MM.1S (cell line): ENCODE results near the gene KCNJ1.

Source experiments
- DNase-seq: peaks from one replicate; pipeline ENCODE4 v3.0.0-alpha.2; 2015
- H2AFZ ChIP-seq: fragments of 300-600 bp; sonication (generic); 2 replicates; pipeline ENCODE4 v1.6.0; 2016; ENCODE audit warnings: antibody characterized with exemption, low read length
- H3F3A ChIP-seq: fragments of 300-600 bp; sonication (generic); 2 replicates; pipeline ENCODE4 v1.6.1; 2016; ENCODE audit warnings: mild to moderate bottlenecking, antibody characterized with exemption, low read length, moderate library complexity, mixed read lengths; ENCODE audit not compliant: insufficient read depth
- H3K27ac ChIP-seq: fragments of 300-600 bp; sonication (generic); 2 replicates; pipeline ENCODE4 v1.5.1; 2016; ENCODE audit warnings: mild to moderate bottlenecking, low read length
- H3K27me3 ChIP-seq: fragments of 300-600 bp; sonication (generic); replicated peaks from 2 replicates; pipeline ENCODE4 v1.6.0; 2016; ENCODE audit warnings: low read length; ENCODE audit not compliant: insufficient read depth
- H3K36me3 ChIP-seq: fragments of 300-600 bp; sonication (generic); replicated peaks from 2 replicates; pipeline ENCODE4 v1.6.1; 2016; ENCODE audit warnings: mild to moderate bottlenecking, low read length, mixed read lengths; ENCODE audit not compliant: insufficient read depth
- H3K4me1 ChIP-seq: fragments of 300-600 bp; sonication (generic); 2 replicates; pipeline ENCODE4 v1.6.1; 2016; ENCODE audit warnings: low read length, mixed read lengths
- H3K4me2 ChIP-seq: fragments of 300-600 bp; sonication (generic); 2 replicates; pipeline ENCODE4 v1.6.0; 2016; ENCODE audit warnings: low read depth, low read length
- H3K4me3 ChIP-seq: fragments of 300-600 bp; sonication (generic); 2 replicates; pipeline ENCODE4 v1.5.1; 2016; ENCODE audit warnings: low read length, mixed read lengths
- H3K79me2 ChIP-seq: fragments of 300-600 bp; sonication (generic); 2 replicates; pipeline ENCODE4 v1.6.1; 2016; ENCODE audit warnings: mixed run types, low read length, mixed read lengths
- H3K9ac ChIP-seq: fragments of 300-600 bp; sonication (generic); 2 replicates; pipeline ENCODE4 v1.6.1; 2016; ENCODE audit warnings: low read length, mixed read lengths
- H3K9me2 ChIP-seq: fragments of 300-600 bp; sonication (generic); replicated peaks from 2 replicates; pipeline ENCODE4 v1.6.1; 2016; ENCODE audit warnings: mild to moderate bottlenecking, low read length, mixed read lengths; ENCODE audit not compliant: insufficient read depth
- H3K9me3 ChIP-seq: fragments of 300-600 bp; sonication (generic); replicated peaks from 2 replicates; pipeline ENCODE4 v1.6.1; 2016; ENCODE audit warnings: mild to moderate bottlenecking, low read length, mixed read lengths; ENCODE audit not compliant: insufficient read depth
- H4K20me1 ChIP-seq: fragments of 300-600 bp; sonication (generic); 2 replicates; pipeline ENCODE4 v1.6.1; 2016; ENCODE audit warnings: mild to moderate bottlenecking, low read length, moderate library complexity, mixed read lengths; ENCODE audit not compliant: insufficient read depth
- EZH2 ChIP-seq: fragments of 300-600 bp; sonication (generic); optimal IDR thresholded peaks from 2 replicates; pipeline ENCODE3; 2017; ENCODE audit warnings: low read depth, mild to moderate bottlenecking, antibody characterized with exemption, low read length, mixed read lengths
- EZH2phosphoT487 ChIP-seq: fragments of 300-600 bp; sonication (generic); IDR thresholded peaks from 2 replicates; pipeline ENCODE4 v1.6.1; 2018; ENCODE audit warnings: antibody characterized with exemption, low read length
- TF ChIP-seq, protein P1 (sequence below): fragments of 300-600 bp; sonication (generic); IDR thresholded peaks from 2 replicates; pipeline ENCODE4 v1.5.1; 2016; ENCODE audit warnings: antibody characterized with exemption, low read length, mixed read lengths

The KCNJ1 gene

DNA sequence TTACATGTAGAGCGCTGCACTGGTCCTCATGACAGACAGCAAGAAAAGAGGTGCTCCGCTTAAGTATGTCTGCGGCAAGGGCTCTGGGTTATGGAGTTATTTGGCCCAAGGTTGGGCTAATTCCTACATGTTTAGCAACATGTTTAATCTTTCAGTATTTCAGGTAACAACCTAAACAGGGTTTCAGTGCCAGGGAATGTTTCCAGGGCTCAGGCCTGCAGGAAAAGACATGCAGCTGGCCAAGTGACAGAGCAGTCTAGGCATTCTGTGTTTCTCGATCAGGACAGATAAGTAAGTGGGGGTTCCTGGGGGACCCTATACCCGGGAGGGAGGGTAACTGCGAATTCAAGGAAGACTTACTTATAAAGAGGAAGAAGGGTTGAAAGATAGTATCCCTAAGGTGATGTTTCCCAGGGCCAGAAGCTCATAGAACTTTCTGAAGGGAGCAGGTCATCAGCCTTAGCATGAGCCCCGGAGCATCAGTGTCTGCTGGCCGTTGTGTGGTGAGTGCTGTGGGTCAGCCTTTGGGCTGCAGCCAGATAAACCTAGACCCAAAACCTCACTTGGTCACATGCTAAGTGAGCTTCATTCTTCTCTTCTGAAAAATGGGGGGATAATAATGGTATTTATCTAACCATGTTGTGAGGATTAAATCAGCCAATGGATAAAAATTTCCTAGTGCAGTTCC lies 42.5 kb upstream of the KCNJ1 start:
- no peak overlapping the region for H3K4me2 ChIP-seq
- H3K9me2 ChIP-seq: no peaks in the 10 kb centered on the region
- no peak for DNase-seq
- H3K4me3 ChIP-seq: no peak overlapping the region
- H3K9ac ChIP-seq: no peak overlapping the region
- H3K27me3 ChIP-seq: no peaks in the 10 kb centered on the region
- H3K36me3 ChIP-seq: no peaks in the 10 kb centered on the region
- no peaks in the 10 kb centered on the region for H3K79me2 ChIP-seq
- no peak overlapping the region for H3K27ac ChIP-seq
- H4K20me1 ChIP-seq: no peaks in the 10 kb centered on the region
- no peaks in the 10 kb centered on the region for H3K4me1 ChIP-seq
- H2AFZ ChIP-seq: no peak overlapping the region
- TF ChIP-seq EZH2 (no peak), EZH2phosphoT487 (no peak)
- TF ChIP-seq, protein P1, sequence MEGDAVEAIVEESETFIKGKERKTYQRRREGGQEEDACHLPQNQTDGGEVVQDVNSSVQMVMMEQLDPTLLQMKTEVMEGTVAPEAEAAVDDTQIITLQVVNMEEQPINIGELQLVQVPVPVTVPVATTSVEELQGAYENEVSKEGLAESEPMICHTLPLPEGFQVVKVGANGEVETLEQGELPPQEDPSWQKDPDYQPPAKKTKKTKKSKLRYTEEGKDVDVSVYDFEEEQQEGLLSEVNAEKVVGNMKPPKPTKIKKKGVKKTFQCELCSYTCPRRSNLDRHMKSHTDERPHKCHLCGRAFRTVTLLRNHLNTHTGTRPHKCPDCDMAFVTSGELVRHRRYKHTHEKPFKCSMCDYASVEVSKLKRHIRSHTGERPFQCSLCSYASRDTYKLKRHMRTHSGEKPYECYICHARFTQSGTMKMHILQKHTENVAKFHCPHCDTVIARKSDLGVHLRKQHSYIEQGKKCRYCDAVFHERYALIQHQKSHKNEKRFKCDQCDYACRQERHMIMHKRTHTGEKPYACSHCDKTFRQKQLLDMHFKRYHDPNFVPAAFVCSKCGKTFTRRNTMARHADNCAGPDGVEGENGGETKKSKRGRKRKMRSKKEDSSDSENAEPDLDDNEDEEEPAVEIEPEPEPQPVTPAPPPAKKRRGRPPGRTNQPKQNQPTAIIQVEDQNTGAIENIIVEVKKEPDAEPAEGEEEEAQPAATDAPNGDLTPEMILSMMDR: no peak
- no peaks in the 10 kb centered on the region for H3K9me3 ChIP-seq
- H3F3A ChIP-seq: no peaks in the 10 kb centered on the region

DNA sequence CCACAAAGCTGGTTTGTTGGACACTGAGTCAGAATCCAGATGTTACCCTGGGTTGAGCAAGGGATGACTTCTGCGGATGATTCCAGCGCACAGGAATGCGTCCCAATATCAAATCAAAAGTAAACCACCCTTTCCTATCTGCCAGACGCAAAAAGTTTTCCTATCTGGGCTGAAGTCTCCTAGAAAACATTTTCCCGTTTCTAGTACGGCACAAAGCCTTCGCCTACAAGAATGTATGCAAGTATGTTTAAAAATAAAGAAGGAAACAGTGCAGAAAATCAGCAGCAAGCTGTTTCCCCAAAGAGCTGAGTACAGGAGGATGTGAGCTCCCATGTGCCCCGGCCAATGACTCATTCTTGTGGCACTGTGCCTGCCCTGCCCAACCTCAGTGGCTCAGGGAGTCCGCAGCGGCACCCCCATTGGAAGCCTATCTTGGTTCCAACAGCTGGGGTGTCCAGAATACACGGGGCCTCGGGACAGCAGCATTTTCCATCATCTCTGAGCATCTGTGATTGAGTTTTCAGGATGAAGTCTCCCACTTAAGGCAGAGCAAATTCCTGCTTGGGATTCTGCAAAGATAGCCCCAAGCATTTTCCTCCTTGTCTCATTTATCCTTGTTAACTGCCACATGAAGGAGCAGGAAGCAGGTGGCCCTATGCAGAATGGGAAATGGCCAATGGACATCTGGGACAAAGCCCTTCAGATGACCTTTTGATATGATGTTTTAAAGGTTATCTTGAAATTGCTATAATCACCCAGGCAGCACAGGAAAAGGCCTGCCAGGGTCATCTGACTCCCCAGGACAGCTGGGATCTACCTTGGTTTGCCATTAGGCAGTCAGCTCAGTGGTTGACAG lies 41.5 kb upstream of the KCNJ1 start:
- Histone ChIP-seq H2AFZ (no peak overlapping the region), H3F3A (no peaks in the 10 kb centered on the region), H3K27me3 (no peaks in the 10 kb centered on the region; the same call in 1 of the 2 replicates), H3K36me3 (no peaks in the 10 kb centered on the region), H3K79me2 (no peaks in the 10 kb centered on the region), H3K9ac (no peak overlapping the region), H3K9me2 (no peaks in the 10 kb centered on the region), H3K9me3 (no peaks in the 10 kb centered on the region), H4K20me1 (no peaks in the 10 kb centered on the region), H3K27ac (no peak overlapping the region), H3K4me1 (no peaks in the 10 kb centered on the region), H3K4me3 (no peak overlapping the region), H3K4me2 (no peak overlapping the region)
- no peak for TF ChIP-seq EZH2
- TF ChIP-seq, protein P1: no peak
- TF ChIP-seq EZH2phosphoT487: no peak
- DNase-seq: no peak

DNA sequence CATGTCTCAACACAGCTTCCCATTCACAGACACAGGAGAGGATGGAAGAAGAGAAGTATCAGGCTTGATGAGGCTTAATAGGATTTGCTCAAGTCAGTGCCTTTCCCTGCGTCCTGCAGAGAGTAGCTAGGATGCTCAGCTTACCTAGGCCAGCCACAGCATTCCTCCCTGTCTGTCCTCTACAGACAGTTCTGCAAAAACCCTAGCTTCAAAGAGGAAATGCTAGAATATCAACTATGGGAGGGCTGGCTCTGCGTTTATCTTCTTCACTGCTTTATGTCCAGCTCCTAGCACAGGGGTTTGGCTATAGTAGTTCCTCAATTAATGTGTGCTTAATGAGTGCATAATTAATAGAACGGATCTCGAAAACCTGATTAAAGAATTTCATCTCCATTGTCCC lies 40.5 kb upstream of the KCNJ1 start:
- Histone ChIP-seq H3F3A (no peaks in the 10 kb centered on the region), H3K9ac (no peak overlapping the region), H3K9me3 (no peaks in the 10 kb centered on the region), H3K36me3 (no peaks in the 10 kb centered on the region), H3K79me2 (no peaks in the 10 kb centered on the region), H3K4me1 (no peaks in the 10 kb centered on the region), H3K9me2 (no peaks in the 10 kb centered on the region), H3K4me2 (no peak overlapping the region), H3K4me3 (no peak overlapping the region), H3K27ac (no peak overlapping the region), H3K27me3 (no peaks in the 10 kb centered on the region; the same call in 1 of the 2 replicates), H4K20me1 (no peaks in the 10 kb centered on the region), H2AFZ (no peak overlapping the region)
- DNase-seq: no peak
- TF ChIP-seq EZH2phosphoT487 (no peak), EZH2 (no peak)
- TF ChIP-seq, protein P1: no peak
